Measurements from ENCODE around the gene LEMD3. TPM values are rescaled to one million over a fixed set of nuclear protein-coding genes. Genes with fewer than 3 reads are reported as not detected.

Gene LEMD3
- 10 to 100 TPM; 35.1 to 45.3 (median 42.0) TPM for polyA plus RNA-seq (ENCODE audit: insufficient read length in 4 of 4)

- DNase-seq (ENCODE audit: low read depth in 4 of 4, low spot score in 3 of 4) = peak; percentile 85 to 93 (median 89)
Measured at GRCh38 chr12:65169320-65170208, at the start of gene LEMD3. LEMD3 (plus strand) TSS chr12:65169583; CDS start chr12:65169597, 14 bp downstream.

GRCh38 chr12:65121049-65121955 lies 48.1 kb upstream of the LEMD3 start, which contains the start of gene WIF1:
WIF1 (minus strand) TSS chr12:65121305; CDS start chr12:65121191, 114 bp downstream.
- no peak for DNase-seq (ENCODE audit: low read depth in 4 of 4, low spot score in 3 of 4)

- no peak for DNase-seq (ENCODE audit: low read depth in 4 of 4, low spot score in 3 of 4)
Measured at GRCh38 chr12:65121956-65122469, 47.4 kb upstream of the LEMD3 start.

- no peak for DNase-seq (ENCODE audit: low read depth in 4 of 4, low spot score in 3 of 4)
Measured at GRCh38 chr12:65122703-65123102, 46.7 kb upstream of the LEMD3 start.

- no peak for DNase-seq (ENCODE audit: low read depth in 4 of 4, low spot score in 3 of 4)
Measured at GRCh38 chr12:65123435-65124063, 45.8 kb upstream of the LEMD3 start.

- no peak for DNase-seq (ENCODE audit: low read depth in 4 of 4, low spot score in 3 of 4)
Measured at GRCh38 chr12:65125247-65125646, 44.1 kb upstream of the LEMD3 start.

GRCh38 chr12:65125975-65126374 lies 43.4 kb upstream of the LEMD3 start:
- no peak for DNase-seq (ENCODE audit: low read depth in 4 of 4, low spot score in 3 of 4)

GRCh38 chr12:65126482-65126881 lies 42.9 kb upstream of the LEMD3 start:
- DNase-seq (ENCODE audit: low read depth in 4 of 4, low spot score in 3 of 4) = no peak

GRCh38 chr12:65133879-65134278 lies 35.5 kb upstream of the LEMD3 start:
- no peak for DNase-seq (ENCODE audit: low read depth in 4 of 4, low spot score in 3 of 4)

- no peak for DNase-seq (ENCODE audit: low read depth in 4 of 4, low spot score in 3 of 4)
Measured at GRCh38 chr12:65139389-65139788, 30.0 kb upstream of the LEMD3 start.

GRCh38 chr12:65140738-65141137 lies 28.6 kb upstream of the LEMD3 start:
- DNase-seq (ENCODE audit: low read depth in 4 of 4, low spot score in 3 of 4) = no peak

- DNase-seq (ENCODE audit: low read depth in 4 of 4, low spot score in 3 of 4) = no peak
Measured at GRCh38 chr12:65147312-65147905, 22.0 kb upstream of the LEMD3 start.

GRCh38 chr12:65152012-65152411 lies 17.4 kb upstream of the LEMD3 start:
- no peak for DNase-seq (ENCODE audit: low read depth in 4 of 4, low spot score in 3 of 4)

GRCh38 chr12:65152596-65152995 lies 16.8 kb upstream of the LEMD3 start:
- DNase-seq (ENCODE audit: low read depth in 4 of 4, low spot score in 3 of 4) = no peak

- no peak for DNase-seq (ENCODE audit: low read depth in 4 of 4, low spot score in 3 of 4)
Measured at GRCh38 chr12:65155784-65156183, 13.6 kb upstream of the LEMD3 start.

GRCh38 chr12:65156366-65156841 lies 13.0 kb upstream of the LEMD3 start:
- DNase-seq (ENCODE audit: low read depth in 4 of 4, low spot score in 3 of 4) = no peak

- no peak for DNase-seq (ENCODE audit: low read depth in 4 of 4, low spot score in 3 of 4)
Measured at GRCh38 chr12:65157091-65157490, 12.3 kb upstream of the LEMD3 start.

- DNase-seq (ENCODE audit: low read depth in 4 of 4, low spot score in 3 of 4) = no peak
Measured at GRCh38 chr12:65162609-65163008, 6.8 kb upstream of the LEMD3 start.

- no peak for DNase-seq (ENCODE audit: low read depth in 4 of 4, low spot score in 3 of 4)
Measured at GRCh38 chr12:65164244-65164643, 5.1 kb upstream of the LEMD3 start.

- no peak for DNase-seq (ENCODE audit: low read depth in 4 of 4, low spot score in 3 of 4)
Measured at GRCh38 chr12:65164774-65165173, 4.6 kb upstream of the LEMD3 start.
